ENCODE data around the gene PCK2. TPM values are rescaled to one million over a fixed set of nuclear protein-coding genes. Genes with fewer than 3 reads are reported as not detected.

Gene PCK2
- polyA plus RNA-seq, 2 of the 4 experiments (the other 2 are of a cell fraction), result 16.9 to 60.2 TPM

DNA sequence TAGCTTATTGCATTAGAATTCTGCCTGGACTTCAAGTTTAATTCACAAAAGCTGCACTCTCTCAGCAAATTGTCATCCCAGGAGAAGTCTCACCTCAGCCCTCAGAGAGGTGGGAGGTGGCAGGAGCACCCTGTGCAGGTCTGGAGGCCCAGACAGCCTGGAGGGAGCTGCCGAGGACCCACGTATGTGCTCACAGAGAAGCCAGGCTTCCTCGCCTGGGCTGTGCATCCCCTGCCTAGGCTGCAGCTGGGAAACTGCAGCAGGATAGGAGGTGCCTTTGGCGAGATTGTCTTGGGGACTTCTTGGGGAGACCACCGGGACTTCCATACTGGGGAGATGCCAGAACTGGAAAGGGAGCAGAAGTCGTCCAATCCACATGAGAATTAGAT lies 14.0 kb upstream of the PCK2 start:
- FAIRE-seq (no peak), ATAC-seq (no peak), DNase-seq (ENCODE audit: low read depth in 1 of 2, low spot score in 1 of 2) (no peak)
- Histone ChIP-seq H3K27ac (peak overlapping the region; percentile 92 to 93; a peak in 4 of 6 replicates), H3K4me2 (peak overlapping the region; percentile 82), H3K4me1 (peaks cover 15% of the 10 kb centered on the region), H3K4me3 (no peak overlapping the region), H3K9me3 (no peaks in the 10 kb centered on the region)
- ChIA-PET CTCF (interaction anchor here (0.7 to 8.4 kb wide), 10 partner anchors 8 to 390 kb away, joined by 3 to 106 read pairs (median 8); partner anchors contain the start of genes CARMIL3, DCAF11, IRF9 and NRL), POLR2A (interaction anchor here (1.1 to 2.7 kb wide), 6 partner anchors 9 to 35 kb away, joined by 4 to 16 read pairs (median 6); partner anchors contain the start of genes CPNE6, DCAF11, NRL and PCK2)
- TF ChIP-seq ZC3H11A (IDR thresholded peaks at IDR 0.05), result no peak
- TF ChIP-seq ZSCAN20 (CRISPR knock-in tag; IDR thresholded peaks at IDR 0.05), result no peak
- no peak for TF ChIP-seq JUN (IDR thresholded peaks at IDR 0.05)
- no peak for TF ChIP-seq CHD4 (IDR thresholded peaks at IDR 0.05; ENCODE audit: borderline replicate concordance)
- TF ChIP-seq SMC3 (IDR thresholded peaks at IDR 0.05), result no peak
- TF ChIP-seq, protein P1, sequence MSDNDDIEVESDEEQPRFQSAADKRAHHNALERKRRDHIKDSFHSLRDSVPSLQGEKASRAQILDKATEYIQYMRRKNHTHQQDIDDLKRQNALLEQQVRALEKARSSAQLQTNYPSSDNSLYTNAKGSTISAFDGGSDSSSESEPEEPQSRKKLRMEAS (IDR thresholded peaks at IDR 0.05), result no peak
- no peak for TF ChIP-seq NFE2L2 (conservative IDR thresholded peaks at IDR 0.05; ENCODE audit: low read length)
- TF ChIP-seq KDM5A (IDR thresholded peaks at IDR 0.05), result no peak
- TF ChIP-seq EP300 (IDR thresholded peaks at IDR 0.05), result no peak
- no peak for TF ChIP-seq HOXB5 (CRISPR knock-in tag; IDR thresholded peaks at IDR 0.05)
- TF ChIP-seq FOSL2 (IDR thresholded peaks at IDR 0.05), result no peak
- TF ChIP-seq FOSL2 (CRISPR knock-in tag; IDR thresholded peaks at IDR 0.05), result no peak
- no peak for TF ChIP-seq RAD21 (conservative IDR thresholded peaks at IDR 0.05 in 1 of 2, IDR thresholded peaks at IDR 0.05 in 1 of 2)
- TF ChIP-seq, protein P2, sequence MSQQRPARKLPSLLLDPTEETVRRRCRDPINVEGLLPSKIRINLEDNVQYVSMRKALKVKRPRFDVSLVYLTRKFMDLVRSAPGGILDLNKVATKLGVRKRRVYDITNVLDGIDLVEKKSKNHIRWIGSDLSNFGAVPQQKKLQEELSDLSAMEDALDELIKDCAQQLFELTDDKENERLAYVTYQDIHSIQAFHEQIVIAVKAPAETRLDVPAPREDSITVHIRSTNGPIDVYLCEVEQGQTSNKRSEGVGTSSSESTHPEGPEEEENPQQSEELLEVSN (IDR thresholded peaks at IDR 0.05; ENCODE audit: borderline replicate concordance, low read depth), result no peak
- TF ChIP-seq MAFK (IDR thresholded peaks at IDR 0.05; ENCODE audit: partially characterized antibody), result no peak
- TF ChIP-seq HDAC2 (IDR thresholded peaks at IDR 0.05), result no peak
- no peak for TF ChIP-seq RNF2 (IDR thresholded peaks at IDR 0.05; ENCODE audit: borderline replicate concordance, low read depth)
- no peak for TF ChIP-seq ZFP36 (IDR thresholded peaks at IDR 0.05; ENCODE audit: borderline replicate concordance, partially characterized antibody)
- 56% methylated on average over 3 of the region's 6 CpGs for WGBS (ENCODE audit: missing lambda C conversion rate)

DNA sequence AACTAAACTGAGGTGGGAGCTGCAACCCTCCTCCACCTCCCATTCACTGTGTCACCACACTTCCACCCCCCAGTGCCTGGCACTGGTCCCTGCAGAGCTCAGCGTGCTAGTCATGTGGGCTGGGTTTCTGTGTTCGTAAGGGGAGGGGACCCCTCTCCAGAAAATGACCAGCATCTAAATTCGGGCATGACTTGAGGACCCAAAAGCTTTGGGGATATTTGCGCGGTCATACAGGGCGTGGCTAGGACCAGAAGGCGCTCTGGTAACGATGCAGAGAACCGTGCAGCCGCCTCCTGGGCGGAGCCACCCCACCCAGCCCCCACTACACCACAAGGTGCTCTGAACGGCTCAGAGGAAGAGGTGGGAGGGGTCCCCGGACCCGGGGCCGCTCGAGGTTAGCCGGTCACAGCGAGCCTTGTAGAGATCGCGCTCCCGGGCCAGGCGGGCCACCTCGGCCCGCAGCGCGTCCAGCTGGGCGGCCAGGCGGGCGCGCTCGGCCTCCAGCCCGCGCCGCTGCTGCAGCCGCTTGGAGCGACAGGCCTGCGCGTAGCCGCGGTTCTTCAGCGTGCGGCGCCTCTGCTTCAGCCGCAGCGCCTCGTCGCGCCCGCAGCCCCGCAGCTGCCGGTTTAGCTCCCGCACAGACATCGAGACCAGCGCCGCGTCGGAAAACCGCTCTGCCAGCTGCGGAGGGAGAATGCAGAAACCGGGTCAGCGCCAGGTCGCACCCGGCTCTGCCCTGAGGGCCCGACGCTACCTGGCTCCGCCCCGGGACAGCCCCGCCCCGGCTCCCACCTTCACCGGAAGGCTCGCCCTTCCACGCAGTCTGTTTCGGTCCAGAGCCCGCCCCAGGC lies 13.0 kb upstream of the PCK2 start:
- Histone ChIP-seq H3K4me3 (peak overlapping the region; percentile 79), H3K4me2 (peak overlapping the region; percentile 82), H3K4me1 (peaks cover 15% of the 10 kb centered on the region), H3K27ac (peak overlapping the region; percentile 92 to 93), H3K9me3 (no peaks in the 10 kb centered on the region)
- peak; percentile 28 to 67 for DNase-seq (ENCODE audit: low read depth in 1 of 2, low spot score in 1 of 2)
- TF ChIP-seq, protein P3, sequence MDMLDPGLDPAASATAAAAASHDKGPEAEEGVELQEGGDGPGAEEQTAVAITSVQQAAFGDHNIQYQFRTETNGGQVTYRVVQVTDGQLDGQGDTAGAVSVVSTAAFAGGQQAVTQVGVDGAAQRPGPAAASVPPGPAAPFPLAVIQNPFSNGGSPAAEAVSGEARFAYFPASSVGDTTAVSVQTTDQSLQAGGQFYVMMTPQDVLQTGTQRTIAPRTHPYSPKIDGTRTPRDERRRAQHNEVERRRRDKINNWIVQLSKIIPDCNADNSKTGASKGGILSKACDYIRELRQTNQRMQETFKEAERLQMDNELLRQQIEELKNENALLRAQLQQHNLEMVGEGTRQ (IDR thresholded peaks at IDR 0.05), result peak; percentile 26; the same call in 1 of the 2 replicates
- TF ChIP-seq HDAC2 (IDR thresholded peaks at IDR 0.05) (no peak), POLR2A (IDR thresholded peaks at IDR 0.05; ENCODE audit: low read length) (peak; percentile 46), CBX2 (IDR thresholded peaks at IDR 0.05; ENCODE audit: borderline replicate concordance, low read depth) (no peak), MAFK (IDR thresholded peaks at IDR 0.05; ENCODE audit: partially characterized antibody) (no peak), ZNF302 (CRISPR knock-in tag; IDR thresholded peaks at IDR 0.05) (no peak), JUN (IDR thresholded peaks at IDR 0.05) (peak; percentile 57 to 65; a peak in 1 of 5 replicates)
- TF ChIP-seq, protein P1 (IDR thresholded peaks at IDR 0.05), result peak; percentile 25; the same call in 1 of the 2 replicates
- TF ChIP-seq, protein P4, sequence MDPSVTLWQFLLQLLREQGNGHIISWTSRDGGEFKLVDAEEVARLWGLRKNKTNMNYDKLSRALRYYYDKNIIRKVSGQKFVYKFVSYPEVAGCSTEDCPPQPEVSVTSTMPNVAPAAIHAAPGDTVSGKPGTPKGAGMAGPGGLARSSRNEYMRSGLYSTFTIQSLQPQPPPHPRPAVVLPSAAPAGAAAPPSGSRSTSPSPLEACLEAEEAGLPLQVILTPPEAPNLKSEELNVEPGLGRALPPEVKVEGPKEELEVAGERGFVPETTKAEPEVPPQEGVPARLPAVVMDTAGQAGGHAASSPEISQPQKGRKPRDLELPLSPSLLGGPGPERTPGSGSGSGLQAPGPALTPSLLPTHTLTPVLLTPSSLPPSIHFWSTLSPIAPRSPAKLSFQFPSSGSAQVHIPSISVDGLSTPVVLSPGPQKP (IDR thresholded peaks at IDR 0.05; ENCODE audit: low read depth, low read length), result no peak
- TF ChIP-seq, protein P2 (IDR thresholded peaks at IDR 0.05; ENCODE audit: borderline replicate concordance, low read depth), result peak; percentile 41; the same call in 1 of the 2 replicates
- ChIA-PET CTCF (interaction anchor here (0.7 to 8.4 kb wide), 14 partner anchors 11 to 216 kb away, joined by 3 to 106 read pairs (median 6); partner anchors contain the start of genes CARMIL3, DCAF11, IRF9 and NRL), POLR2A (interaction anchor here (0.8 to 2.7 kb wide), 8 partner anchors 9 to 60 kb away, joined by 3 to 16 read pairs (median 6); partner anchors contain the start of genes CPNE6, DCAF11, EMC9 and NRL)
- peak; percentile 88 to 90 for ATAC-seq
- 3% methylated on average over 14 of the region's 74 CpGs for WGBS (ENCODE audit: missing lambda C conversion rate)
- no peak for FAIRE-seq

Measured in A549 (cell line).